Measurements from ENCODE around the gene SLC25A42.

GRCh38 chr19:19121371-19121770, 57.6 kb downstream of the SLC25A42 start:
- TF ChIP-seq POU2F2 (IDR thresholded peaks at IDR 0.05; ENCODE audit: low read depth, low read length) (no peak), POLR2A (IDR thresholded peaks at IDR 0.05; ENCODE audit: low read depth, low read length) (no peak)

Data from GM12891 (cell line).